ENCODE results near the gene GNAI3. TPM values are rescaled to one million over a fixed set of nuclear protein-coding genes. Genes with fewer than 3 reads are reported as not detected.

Gene GNAI3
- total RNA-seq, 1 experiment from 2014 or later, result 6.8 TPM

DNA sequence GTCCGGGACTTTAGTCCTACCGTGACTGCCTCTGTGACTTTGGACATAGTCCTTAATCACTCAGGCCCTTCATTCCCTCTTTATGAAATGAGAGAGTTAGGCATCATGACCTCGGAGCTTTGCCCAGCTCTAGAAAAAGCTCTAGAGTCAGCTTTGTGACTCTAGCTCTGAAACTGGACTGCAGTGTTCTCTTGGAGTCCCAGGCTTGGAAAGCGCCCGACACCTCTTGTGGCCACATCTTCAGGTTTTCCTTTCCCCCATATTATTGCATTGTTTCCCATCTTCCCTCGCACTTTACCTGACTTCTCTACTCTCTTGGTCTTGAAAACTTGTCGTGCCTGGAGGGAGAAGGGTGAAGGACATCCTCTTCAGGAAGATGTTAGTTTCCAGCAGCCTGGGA lies 26.4 kb upstream of the GNAI3 start:
- TF ChIP-seq EZH2 (IDR thresholded peaks at IDR 0.05; ENCODE audit: low read length, unreplicated experiment), result no peak
- TF ChIP-seq, protein P1, sequence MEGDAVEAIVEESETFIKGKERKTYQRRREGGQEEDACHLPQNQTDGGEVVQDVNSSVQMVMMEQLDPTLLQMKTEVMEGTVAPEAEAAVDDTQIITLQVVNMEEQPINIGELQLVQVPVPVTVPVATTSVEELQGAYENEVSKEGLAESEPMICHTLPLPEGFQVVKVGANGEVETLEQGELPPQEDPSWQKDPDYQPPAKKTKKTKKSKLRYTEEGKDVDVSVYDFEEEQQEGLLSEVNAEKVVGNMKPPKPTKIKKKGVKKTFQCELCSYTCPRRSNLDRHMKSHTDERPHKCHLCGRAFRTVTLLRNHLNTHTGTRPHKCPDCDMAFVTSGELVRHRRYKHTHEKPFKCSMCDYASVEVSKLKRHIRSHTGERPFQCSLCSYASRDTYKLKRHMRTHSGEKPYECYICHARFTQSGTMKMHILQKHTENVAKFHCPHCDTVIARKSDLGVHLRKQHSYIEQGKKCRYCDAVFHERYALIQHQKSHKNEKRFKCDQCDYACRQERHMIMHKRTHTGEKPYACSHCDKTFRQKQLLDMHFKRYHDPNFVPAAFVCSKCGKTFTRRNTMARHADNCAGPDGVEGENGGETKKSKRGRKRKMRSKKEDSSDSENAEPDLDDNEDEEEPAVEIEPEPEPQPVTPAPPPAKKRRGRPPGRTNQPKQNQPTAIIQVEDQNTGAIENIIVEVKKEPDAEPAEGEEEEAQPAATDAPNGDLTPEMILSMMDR (conservative IDR thresholded peaks at IDR 0.05; ENCODE audit: low read depth, low read length), result no peak
- TF ChIP-seq EZH2phosphoT487 (IDR thresholded peaks at IDR 0.05; ENCODE audit: borderline replicate concordance, low read length), result no peak

DNA sequence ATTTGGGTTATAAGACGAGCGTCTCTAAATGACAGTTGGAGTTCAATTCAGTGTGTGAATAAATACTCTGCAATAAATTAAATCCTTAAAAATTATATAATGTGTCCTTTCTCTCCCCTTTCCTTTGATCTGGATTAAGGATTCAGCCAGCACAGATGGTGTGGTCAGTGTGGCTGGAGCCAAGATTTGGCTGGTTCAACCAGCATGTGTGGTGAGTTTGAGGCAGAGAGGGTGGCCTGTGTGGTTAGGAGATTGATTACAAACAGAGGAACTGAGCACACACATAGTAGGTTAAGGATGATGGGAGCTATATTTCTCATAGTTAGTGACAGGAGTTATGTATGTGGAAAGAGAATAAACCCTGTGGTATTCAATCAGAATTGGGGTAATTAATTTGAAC lies 24.7 kb upstream of the GNAI3 start:
- Histone ChIP-seq H3K36me3 (ENCODE audit: low read depth, low read length) (no peaks in the 10 kb centered on the region), H3K4me1 (ENCODE audit: insufficient read depth, low read length) (no peaks in the 10 kb centered on the region), H3K79me2 (ENCODE audit: low read length) (no peaks in the 10 kb centered on the region), H2AFZ (ENCODE audit: low read length) (no peak overlapping the region), H3K9ac (ENCODE audit: low read length) (no peak overlapping the region), H3K27me3 (ENCODE audit: low read length) (0 out of 2 replicates have a peak, but pooled peaks cover 8% of the 10 kb centered on the region), H3K27ac (ENCODE audit: low read length) (no peak overlapping the region), H3K9me3 (ENCODE audit: low read length) (no peaks in the 10 kb centered on the region), H3F3A (ENCODE audit: low read length, unreplicated experiment) (no peaks in the 10 kb centered on the region), H3K4me2 (ENCODE audit: low read length) (no peak overlapping the region), H3K4me3 (ENCODE audit: low read length) (no peak overlapping the region), H4K20me1 (ENCODE audit: low read length) (no peaks in the 10 kb centered on the region), H3K9me2 (replicated peaks; ENCODE audit: low read length) (no peaks in the 10 kb centered on the region)
- no TSS peak for BruUV-seq (replicated peaks)
- ChIA-PET POLR2A (ENCODE audit: unreplicated experiment) (no interaction called here), CTCF (no interaction called here)
- no peak for ATAC-seq
- TF ChIP-seq EZH2phosphoT487 (IDR thresholded peaks at IDR 0.05; ENCODE audit: borderline replicate concordance, low read length), result no peak
- no peak for TF ChIP-seq EZH2 (IDR thresholded peaks at IDR 0.05; ENCODE audit: low read length, unreplicated experiment)
- TF ChIP-seq, protein P1 (conservative IDR thresholded peaks at IDR 0.05; ENCODE audit: low read depth, low read length), result no peak
- no peak for DNase-seq
- intact Hi-C loops (cut with micrococcal nuclease), result no loop called here

More for the DNA sequence above, 26.4 kb upstream of the GNAI3 start:
- H3K4me1 ChIP-seq (ENCODE audit: insufficient read depth, low read length), result no peaks in the 10 kb centered on the region
- no TSS peak for BruUV-seq (replicated peaks)
- ChIA-PET POLR2A (ENCODE audit: unreplicated experiment) (no interaction called here), CTCF (no interaction called here)
- H3K4me3 ChIP-seq (ENCODE audit: low read length), result no peak overlapping the region
- H2AFZ ChIP-seq (ENCODE audit: low read length), result no peak overlapping the region
- H3K27ac ChIP-seq (ENCODE audit: low read length), result no peak overlapping the region
- DNase-seq, result no peak
- no peak overlapping the region for H3K4me2 ChIP-seq (ENCODE audit: low read length)
- no peaks in the 10 kb centered on the region for H3K9me3 ChIP-seq (ENCODE audit: low read length)
- H3F3A ChIP-seq (ENCODE audit: low read length, unreplicated experiment), result no peaks in the 10 kb centered on the region
- H3K36me3 ChIP-seq (ENCODE audit: low read depth, low read length), result no peaks in the 10 kb centered on the region
- no peaks in the 10 kb centered on the region for H3K79me2 ChIP-seq (ENCODE audit: low read length)
- ATAC-seq, result no peak
- no peaks in the 10 kb centered on the region for H4K20me1 ChIP-seq (ENCODE audit: low read length)
- intact Hi-C loops (cut with micrococcal nuclease), result no loop called here
- H3K9me2 ChIP-seq (replicated peaks; ENCODE audit: low read length), result no peaks in the 10 kb centered on the region
- no peak overlapping the region for H3K9ac ChIP-seq (ENCODE audit: low read length)
- 0 out of 2 replicates have a peak, but pooled peaks cover 7% of the 10 kb centered on the region for H3K27me3 ChIP-seq (ENCODE audit: low read length)

DNA sequence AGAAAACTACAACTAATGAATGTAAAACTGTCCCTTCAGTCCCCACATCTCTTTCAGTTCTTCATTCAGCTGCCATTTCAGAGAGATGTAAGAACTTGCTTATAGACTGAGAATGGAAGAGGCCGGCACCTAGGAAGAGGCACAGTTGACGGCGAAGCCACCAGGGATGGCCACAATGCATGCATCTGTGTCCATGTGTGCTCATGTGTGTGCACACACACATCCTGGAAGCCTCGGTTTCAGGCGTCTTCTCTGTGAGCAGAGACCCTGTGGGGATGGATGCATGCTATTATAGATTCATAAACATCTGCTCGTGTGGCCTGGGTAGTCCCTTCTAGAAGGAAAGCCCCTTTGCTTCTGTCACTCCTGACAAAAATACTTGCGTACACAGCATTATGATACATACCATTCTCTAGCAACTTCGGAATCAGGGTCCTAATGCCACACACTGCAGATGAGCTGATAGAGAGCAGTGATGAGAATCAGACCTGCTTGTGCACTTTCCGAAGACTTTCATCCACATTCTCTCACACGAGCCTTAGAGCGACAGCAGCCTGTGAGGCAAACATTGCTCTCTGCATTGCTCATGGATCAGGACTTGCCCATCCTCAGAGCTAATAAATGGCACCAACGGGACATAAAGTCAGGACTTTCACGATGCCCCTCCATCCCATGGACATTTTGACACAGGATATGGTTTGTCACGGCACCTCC lies 21.2 kb upstream of the GNAI3 start:
- Histone ChIP-seq H3F3A (ENCODE audit: low read length, unreplicated experiment) (no peaks in the 10 kb centered on the region), H3K9me2 (replicated peaks; ENCODE audit: low read length) (no peaks in the 10 kb centered on the region), H3K9me3 (ENCODE audit: low read length) (no peaks in the 10 kb centered on the region), H3K27ac (ENCODE audit: low read length) (no peak overlapping the region), H3K4me2 (ENCODE audit: low read length) (no peak overlapping the region), H3K79me2 (ENCODE audit: low read length) (no peaks in the 10 kb centered on the region), H3K36me3 (ENCODE audit: low read depth, low read length) (no peaks in the 10 kb centered on the region), H4K20me1 (ENCODE audit: low read length) (no peaks in the 10 kb centered on the region), H2AFZ (ENCODE audit: low read length) (no peak overlapping the region), H3K4me3 (ENCODE audit: low read length) (no peak overlapping the region), H3K4me1 (ENCODE audit: insufficient read depth, low read length) (no peaks in the 10 kb centered on the region), H3K9ac (ENCODE audit: low read length) (no peak overlapping the region), H3K27me3 (ENCODE audit: low read length) (0 out of 2 replicates have a peak, but pooled peaks cover 8% of the 10 kb centered on the region)
- TF ChIP-seq EZH2phosphoT487 (IDR thresholded peaks at IDR 0.05; ENCODE audit: borderline replicate concordance, low read length), result no peak
- TF ChIP-seq EZH2 (IDR thresholded peaks at IDR 0.05; ENCODE audit: low read length, unreplicated experiment), result no peak
- DNase-seq (no peak), ATAC-seq (no peak)
- ChIA-PET POLR2A (ENCODE audit: unreplicated experiment) (no interaction called here), CTCF (no interaction called here)
- no TSS peak for BruUV-seq (replicated peaks)
- intact Hi-C loops (cut with micrococcal nuclease), result no loop called here

Measured in PC-3 (cell line).